Right lobe of liver (tissue), 4 donors: ENCODE measurements around the gene ADIG.

Experiments
- POLR2A ChIP-seq: fragments of 450-650 bp; IDR thresholded peaks from one replicate; pipeline ENCODE4 v1.6.1; 2017; ENCODE audit warnings: antibody characterized with exemption, mild to moderate bottlenecking
- TF ChIP-seq, protein P1 (sequence below), 4 donors: fragments of 200-600 bp in 3 of 4; fragments of 450-650 bp in 1 of 4; IDR thresholded peaks; one replicate each; pipeline versions ENCODE4 v1.5.1 to v1.8.0; 2016 to 2022; ENCODE audit warnings: antibody characterized with exemption in 4 of 4, mild to moderate bottlenecking in 2 of 4
- donor health status: DM: no; HTN: no; CAD: no.
- donor health status: DM: no; HTN: no; CAD: no.
- donor health status: DM: no; HTN: yes; CAD: no.

DNA sequence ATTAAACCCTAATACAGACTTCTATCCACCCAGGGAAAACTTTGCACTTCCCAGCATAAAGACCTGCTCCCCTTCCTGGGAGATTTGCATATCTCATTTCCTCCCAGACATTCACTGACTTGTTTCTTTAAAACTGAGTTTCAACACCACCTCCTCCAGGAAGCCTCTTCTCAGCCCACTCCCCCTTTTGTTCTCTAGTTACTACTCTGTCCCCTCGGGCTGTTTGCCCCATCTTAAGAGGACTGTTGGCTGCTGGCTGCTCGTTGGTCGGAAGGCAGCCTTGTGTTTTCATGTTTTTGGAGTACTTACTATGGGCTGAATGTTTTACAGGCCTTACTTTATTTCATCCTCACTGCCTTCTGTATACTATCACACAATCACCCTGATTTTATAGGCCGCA lies 27.2 kb downstream of the ADIG start:
- no peak for TF ChIP-seq POLR2A
- TF ChIP-seq, protein P1, sequence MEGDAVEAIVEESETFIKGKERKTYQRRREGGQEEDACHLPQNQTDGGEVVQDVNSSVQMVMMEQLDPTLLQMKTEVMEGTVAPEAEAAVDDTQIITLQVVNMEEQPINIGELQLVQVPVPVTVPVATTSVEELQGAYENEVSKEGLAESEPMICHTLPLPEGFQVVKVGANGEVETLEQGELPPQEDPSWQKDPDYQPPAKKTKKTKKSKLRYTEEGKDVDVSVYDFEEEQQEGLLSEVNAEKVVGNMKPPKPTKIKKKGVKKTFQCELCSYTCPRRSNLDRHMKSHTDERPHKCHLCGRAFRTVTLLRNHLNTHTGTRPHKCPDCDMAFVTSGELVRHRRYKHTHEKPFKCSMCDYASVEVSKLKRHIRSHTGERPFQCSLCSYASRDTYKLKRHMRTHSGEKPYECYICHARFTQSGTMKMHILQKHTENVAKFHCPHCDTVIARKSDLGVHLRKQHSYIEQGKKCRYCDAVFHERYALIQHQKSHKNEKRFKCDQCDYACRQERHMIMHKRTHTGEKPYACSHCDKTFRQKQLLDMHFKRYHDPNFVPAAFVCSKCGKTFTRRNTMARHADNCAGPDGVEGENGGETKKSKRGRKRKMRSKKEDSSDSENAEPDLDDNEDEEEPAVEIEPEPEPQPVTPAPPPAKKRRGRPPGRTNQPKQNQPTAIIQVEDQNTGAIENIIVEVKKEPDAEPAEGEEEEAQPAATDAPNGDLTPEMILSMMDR (IDR thresholded peaks at IDR 0.05) = no peak
